NCI-H510A (cell line): ENCODE data around the gene TTC28.
"Not testable (repeated sequence)": the region's sequence is repeated elsewhere in the genome, so short reads cannot be mapped to it uniquely, and the experiment has no call there.

Experiments used
- DNase-seq: peaks from one replicate; lab custom pipeline; 2025; lab: John Stamatoyannopoulos, UW

The TTC28 gene

DNA sequence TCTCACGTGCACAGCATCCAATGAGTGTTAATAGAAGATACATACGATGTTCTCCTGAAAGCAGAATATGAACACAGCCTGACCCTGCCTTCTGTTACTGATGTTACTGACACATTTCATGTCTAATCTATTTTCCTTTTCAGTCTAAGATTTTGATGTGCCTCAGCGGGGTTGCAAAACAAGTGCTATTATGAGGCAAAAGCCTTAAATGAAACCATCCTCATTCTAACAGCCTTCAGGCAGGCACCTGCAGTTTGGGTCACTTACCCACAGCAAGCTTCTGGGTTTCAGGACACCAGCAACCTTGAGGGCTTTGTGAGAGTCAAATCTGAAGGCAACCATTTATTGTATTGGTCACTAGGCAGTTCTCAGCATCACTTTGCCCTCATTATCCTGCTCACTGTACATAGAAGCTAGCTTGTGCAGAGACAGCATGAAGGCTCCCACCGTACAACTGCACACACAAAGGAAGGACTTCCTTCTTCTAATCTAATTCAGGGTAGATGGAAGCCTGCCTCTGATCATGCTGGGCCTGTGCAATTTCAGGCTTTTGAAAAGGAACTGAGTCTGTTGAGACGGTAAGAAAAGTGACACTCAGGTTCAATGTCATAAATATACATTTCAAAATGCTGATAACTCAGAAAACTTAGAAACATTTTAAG, 577.4 kb downstream of the TTC28 start:
- DNase-seq, result no peak

DNA sequence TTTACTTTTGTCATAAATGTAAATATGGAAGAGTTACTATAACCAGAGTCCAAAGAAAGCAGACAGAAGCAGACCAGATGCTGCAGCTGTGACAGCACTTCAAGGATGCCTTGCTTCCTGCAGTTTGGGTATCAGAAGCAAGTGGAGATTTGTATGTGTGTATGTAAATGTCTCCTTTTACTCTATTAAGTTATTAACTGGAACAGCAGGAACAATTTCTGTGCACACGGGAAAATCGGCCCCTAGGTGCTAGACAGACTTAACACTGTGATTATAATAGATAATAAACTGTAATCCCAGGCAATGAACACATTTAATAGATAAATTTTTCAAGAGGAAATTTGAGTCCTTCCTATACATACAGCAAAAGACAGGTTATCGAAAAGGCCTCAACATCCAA, 582.0 kb downstream of the TTC28 start:
- no peak for DNase-seq

DNA sequence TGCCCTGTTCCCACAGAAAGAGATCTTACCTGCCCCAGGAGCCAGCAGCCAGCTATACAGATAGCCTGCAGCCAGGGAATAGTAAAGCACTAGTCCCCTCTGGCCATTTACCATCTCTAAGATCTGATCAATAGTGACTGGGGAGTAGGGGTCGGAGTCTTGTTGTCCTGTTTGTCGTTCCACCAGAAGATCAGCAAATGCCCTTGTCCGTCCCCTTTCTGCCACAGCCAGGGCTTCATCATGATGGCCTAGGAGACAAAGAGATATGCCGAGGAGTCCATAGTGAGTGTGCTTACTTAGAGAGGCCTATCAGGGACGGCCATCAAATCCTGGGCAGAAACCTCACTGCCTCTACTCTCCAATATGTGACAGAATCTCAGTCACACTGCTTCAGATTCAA, 583.5 kb downstream of the TTC28 start:
- no peak for DNase-seq

DNA sequence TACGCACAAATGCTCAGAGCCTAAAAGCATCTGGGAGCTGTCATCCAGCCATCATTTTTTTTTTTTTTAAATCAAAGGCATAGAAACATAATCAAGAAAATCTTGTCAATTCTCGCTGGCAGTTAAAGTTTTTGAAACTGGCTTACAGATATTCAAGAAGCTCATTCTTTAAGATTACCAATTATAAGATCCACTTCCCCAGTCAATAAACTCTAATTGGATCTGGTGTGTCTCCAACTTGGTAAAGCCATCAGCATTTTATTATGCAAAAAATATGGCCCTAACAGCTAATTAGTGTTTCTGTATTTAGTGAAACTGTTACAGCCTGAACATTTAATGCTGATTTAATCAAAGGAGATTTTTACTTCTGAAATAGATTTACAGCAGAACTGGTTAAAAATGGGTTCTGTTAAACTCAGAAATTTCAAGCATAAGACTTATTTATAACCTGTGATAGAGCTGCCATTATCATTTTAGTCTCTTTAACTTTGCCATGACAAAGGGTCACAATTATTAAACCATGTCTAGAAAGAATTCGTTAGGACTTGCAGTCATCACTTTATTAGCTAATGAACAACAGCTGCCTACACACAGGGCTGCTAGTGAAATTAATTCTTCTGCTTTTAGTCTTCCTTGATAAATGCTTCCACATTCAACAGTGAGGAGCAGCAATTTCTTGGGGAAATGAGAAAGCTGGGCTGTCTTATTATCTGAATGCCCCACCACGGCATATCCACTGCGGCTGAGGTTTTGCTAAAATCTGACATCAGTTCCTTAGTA, 584.1 kb downstream of the TTC28 start:
- DNase-seq, result no peak

DNA sequence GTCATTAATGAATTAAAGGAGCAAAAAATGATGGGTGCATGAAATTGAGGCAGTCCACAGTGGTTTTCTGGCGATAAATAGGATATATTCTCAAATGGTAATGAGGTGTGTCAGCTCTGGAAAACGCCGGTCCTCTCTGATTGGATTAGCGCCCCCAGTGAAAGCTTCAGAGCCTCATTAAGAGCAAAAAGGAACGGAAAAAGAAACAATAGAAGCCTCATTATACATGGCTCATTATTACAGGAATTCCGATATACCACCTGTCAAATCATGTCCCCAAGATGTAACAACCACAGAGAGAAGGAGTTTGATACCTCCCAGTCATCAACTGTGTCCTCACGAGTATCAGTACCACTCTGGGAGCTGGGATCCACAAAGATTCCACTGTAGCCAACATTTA, 584.9 kb downstream of the TTC28 start:
- no peak for DNase-seq

DNA sequence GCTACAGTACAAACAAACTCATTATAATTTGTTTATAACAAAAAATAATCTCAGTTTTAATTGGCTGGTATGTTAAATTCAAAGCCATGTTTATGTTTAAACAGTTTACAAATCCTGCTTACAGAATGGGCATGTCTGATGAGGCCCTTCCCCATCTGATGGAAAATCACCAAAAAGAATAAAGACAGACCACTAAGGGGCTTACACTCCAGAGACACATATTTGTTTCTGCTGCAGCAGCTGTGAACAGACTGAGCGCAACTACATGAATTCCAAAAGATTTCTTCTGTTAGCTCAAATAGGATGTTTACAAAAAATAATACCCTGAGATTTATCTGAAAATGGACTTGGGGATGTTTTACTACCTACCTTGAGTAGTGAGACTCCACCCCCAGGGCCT, 585.9 kb downstream of the TTC28 start:
- DNase-seq, result no peak

DNA sequence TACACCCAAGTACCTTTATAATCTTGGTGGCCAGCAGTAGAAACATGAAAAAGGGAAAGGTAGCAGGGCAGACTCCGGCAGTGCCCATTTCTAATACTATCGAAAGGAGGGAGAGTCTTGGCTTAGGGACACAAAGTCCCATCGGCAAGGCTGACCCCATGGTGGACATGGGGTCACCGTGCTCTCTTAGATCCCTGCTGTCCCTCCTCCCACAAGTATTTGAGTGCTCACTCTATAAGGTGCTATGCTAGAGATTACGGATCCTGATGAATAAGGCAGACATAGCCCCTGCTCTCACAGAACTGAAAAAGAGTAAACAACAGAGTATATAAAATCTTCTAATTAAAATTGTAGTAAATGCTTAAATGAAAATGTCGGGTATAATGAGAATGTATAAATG, 588.2 kb downstream of the TTC28 start:
- no peak for DNase-seq

DNA sequence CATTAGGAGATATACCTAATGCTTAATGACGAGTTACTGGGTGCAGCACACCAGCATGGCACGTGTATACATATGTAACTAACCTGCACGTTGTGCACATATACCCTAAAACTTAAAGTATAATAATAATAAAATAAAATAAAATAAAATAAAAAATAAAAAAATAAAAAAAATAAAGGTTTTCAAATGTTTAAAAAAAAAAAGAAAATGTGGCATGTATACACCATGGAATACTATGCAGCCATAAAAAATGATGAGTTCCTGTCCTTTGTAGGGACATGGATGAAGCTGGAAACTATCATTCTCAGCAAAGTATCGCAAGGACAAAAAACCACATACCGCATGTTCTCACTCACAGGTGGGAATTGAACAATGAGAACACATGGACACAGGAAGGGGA, 590.1 kb downstream of the TTC28 start:
- DNase-seq, result not testable (repeated sequence)

DNA sequence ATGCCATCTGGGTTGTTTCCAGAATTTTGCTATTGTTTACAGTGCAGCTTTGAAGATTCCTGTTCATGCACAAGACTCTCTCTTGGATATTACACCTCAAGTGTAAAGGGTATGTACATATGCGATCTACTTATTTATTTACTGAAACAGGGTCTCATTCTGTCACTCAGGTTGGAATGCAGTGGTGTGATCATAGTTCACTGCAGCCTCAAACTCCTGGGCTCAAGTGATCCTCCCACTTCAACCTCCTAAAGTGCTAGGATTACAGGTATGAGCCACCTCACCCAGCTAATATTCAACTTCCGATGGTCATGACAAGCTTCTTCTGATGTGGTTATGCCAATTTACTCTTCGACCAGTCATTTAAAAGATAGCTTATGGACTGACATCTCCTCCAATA, 602.5 kb downstream of the TTC28 start:
- DNase-seq, result no peak

DNA sequence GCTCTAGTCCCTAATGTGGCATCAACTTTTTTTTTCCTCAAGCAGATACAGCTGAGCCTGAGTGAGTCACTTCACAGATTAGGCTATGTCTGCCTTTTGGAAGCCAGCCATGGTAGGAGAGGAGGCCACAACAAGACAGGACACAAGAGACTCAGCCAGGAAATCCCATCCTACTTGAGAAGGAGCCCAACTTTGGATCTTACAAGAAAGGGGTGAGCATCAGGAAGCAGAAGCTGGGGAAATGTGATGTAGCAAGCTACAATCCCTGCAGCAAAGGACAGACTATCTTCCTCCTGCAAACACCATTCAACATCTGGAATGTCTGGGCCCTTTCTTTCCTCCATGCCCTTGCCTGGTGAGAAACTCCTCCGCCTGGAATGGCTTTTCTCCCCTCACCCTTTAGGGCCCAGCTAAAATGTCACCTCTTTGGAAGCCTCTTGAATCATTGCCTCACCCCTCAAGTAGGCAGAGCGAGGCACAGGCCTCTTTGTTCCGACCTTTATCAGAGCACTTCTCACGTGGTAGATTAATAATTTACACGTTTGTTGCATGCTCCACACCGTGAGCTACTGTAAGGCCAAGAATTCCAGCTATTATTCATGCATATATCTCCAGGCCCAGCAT, 604.2 kb downstream of the TTC28 start:
- no peak for DNase-seq

DNA sequence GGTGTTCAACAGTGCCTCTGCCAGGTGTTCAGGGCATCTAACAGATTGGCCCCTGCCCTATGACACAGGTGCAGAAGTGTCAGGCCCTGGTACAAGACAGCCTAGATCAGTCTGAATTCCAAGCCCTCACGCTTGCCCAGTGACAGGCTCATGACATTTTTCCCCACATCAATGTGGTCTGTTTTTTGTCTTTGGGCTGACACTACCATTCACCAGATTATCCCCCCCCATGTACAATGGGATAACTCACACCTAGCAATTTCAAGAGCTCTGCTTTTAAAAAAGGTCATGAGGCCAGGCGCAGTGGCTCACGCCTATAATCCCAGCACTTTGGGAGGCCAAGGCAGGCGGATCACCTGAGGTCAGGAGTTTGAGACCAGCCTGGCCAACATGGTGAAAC, 605.1 kb downstream of the TTC28 start:
- no peak for DNase-seq

DNA sequence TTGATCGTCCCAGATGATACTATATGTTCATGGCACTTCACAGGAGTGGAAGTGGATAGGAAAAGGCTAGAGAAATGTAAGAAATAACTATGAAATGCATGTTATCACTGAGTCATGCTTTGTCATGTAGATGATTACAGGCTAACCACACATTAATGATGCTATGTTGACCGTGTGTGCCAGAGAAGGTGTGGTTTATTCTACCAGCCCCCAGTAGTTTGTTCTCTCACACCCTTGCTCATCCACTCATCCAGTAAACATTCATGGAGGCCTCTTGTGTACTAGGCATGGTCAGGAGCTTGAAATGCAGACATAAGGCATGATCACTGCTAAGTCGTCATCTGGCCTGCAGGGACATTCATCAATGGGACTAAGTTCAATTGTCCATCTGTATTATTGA, 607.6 kb downstream of the TTC28 start:
- DNase-seq, result no peak

DNA sequence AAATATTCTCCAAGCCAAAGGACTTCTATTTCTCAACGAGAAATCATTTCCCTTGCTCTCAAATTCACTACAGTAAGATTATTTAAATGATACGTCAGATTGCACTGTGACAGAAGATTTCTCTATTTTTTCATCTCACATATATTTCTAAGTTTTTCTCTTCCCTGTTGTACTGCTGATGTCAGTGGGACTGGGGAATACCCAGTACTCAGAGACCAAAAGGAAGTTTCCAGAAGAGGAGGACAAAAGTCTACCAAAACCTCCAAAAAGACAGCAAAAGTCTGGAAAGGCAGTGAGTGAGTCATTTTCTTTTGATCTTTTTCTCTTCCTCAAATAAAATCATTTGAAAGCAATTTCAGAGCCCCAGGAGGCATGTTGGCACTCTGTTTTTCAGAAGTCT, 610.8 kb downstream of the TTC28 start:
- DNase-seq, result no peak

DNA sequence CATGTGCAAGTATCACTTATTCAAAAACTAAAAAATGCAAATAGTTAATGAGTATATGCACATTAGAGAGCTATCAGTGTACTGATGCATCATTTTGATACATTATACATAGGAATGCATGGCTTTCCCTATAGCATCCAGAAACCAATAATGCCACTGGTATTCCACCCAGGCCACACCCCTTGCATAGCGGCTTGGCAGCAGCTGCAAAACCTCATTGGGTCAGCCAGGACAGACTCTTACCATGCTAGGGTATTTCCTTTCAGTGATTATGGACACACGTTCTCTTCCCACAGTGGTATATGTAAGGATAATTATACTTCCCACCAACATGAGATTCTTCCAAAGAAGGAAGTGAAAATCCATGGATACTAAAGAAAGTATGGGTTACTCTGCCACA, 614.7 kb downstream of the TTC28 start:
- DNase-seq, result no peak

DNA sequence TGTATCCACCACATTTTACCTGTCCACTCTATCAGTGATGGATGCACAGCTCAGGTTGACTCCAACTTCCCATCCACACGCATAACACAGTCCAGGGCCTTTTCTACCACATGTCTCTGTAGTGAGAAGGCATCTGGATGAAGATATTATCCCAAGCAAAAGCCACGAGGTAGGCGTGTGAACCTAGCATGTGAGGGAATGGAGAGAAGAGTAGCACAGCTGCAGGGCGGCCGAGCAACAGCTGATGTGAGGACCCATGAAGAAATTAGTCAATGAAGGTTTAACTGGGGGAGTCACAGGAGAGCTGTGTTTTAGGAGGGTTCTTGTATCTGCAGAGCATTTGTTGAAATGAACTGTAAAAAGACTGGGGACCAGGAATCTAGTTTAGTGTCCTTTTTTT, 616.0 kb downstream of the TTC28 start:
- DNase-seq, result no peak

DNA sequence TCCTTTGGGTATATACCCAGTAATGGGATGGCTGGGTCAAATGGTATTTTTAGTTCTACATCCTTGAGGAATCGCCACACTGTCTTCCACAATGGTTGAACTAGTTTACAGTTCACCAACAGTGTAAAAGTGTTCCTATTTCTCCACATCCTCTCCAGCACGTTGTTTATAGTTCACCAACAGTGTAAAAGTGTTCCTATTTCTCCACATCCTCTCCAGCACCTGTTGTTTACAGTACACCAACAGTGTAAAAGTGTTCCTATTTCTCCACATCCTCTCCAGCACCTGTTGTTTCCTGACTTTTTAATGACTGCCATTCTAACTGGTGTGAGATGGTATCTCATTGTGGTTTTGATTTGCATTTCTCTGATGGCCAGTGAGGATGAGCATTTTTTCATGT, 619.0 kb downstream of the TTC28 start:
- DNase-seq, result not testable (repeated sequence)

DNA sequence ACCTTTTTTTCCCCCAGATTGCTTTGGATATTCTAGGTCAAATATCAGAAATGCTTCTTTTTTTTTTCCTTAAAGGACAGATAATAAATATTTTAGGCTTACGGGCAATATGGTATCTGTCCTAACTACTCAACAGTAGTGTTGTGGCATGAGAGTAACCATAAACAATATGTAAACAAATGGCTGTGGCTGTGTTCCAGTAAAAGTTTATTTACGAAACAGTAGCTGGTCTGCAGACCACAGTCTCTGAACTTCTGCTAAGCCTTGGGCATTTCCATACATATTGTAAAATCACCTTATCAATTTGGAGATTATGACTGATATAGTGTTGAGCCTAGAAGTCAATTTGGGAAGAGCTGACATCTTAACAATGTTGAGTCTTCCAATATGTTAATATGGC, 621.6 kb downstream of the TTC28 start:
- no peak for DNase-seq

DNA sequence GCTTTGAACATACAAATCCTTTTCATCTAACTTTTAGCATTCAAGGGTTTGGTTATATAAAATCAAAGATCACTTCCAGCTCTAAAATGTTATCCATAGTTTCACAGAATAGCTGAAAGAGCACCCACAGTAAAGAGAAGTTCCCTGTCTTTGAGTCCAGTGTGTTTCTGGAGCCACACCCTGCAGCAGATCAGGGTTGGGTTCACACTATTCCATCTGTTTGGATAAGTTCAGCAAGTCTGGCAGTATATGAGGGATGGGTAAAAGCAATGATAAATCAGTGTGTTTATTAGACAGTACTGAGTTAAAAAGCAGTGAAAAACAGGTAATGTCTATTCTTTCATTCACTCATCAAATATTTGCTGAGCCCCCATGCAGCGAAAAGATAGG, 624.8 kb downstream of the TTC28 start:
- DNase-seq, result no peak

DNA sequence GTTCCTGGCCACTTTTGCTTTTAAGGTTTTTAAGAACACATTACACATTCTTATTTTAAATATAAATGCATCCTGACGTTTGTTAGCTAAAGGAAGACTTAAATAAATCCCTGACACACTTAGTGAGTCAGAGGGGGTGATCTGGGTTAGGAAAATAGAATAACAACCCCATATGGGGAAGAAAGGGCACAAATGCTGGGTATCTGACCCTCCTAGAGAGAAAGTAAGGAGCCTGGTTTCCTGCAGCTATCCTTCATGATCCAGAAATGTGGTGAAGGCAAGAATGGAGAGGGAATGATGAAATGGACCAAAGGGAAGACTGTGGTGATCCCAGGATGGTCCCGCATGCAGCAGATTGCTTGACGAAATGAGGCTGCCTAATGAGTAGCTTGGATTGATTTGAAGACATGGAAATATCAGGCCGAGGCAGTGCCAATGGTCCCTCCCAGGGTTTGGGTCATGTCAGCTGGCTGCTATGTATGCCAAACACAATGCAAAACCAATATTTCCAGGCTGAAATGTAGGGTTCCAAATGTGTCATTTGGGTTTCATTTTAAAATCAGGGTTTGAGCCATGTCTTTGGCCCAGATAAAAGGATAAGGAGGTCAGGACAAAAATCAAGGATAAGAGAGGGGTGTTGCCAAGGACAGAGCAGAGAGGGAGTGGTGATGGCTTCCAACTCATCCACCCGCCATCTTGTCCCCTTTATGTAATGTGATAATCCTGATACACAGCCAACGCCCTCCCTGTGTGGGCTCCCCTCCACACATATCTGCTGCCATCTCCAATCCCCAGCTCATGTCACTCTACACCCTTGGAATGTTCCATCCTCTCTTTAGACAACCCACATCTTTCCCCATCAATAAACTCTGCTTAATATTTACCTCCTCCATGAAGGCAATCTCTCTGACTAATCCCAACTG, 625.5 kb downstream of the TTC28 start:
- DNase-seq, result no peak

DNA sequence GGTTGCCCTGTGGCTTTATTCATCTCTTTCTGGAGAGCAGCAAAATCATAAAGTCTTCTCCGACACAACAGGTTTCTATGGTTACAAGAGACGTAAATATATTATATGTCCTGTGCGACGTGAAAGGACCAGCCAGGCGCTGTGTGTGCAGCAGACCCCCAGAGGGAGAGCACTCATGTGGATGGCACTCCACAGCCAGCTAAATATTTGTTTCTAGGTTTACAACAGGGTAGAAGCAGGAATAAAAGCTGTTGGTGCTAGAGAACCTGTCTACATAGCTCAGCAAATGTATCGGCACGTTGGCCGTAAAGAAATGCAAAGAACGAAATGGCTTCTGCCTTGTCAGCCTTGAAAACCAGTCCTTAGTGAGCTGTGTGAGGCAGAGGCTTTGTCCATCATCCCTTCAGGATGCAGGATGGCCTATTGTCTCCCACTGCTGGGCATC, 626.8 kb downstream of the TTC28 start:
- no peak for DNase-seq

DNA sequence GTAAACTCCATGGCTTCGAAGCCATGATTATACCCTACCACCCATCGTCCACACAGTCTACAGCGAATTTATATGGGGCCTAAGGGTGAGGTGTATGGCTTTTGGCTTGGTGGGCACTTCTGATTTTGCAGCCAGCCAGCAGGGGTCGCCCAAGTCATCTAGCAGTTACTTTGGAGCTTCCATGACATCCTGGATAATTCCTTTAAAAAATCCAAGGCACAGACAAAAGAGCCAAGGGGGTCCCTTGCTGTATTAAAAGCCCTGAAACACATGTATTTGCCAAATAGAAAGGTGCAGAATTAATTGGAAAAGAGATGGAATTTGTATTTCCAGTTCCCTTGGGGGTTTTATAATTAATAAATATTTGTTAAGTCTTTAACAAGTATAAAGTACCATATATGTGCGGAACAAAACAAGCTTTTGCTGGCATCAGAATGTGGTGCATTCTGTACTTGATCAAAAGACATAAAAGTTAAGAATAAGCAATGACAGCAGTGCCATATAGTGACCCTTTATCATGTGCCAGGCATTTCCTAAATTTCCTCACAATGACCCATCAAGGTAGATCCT, 627.8 kb downstream of the TTC28 start:
- no peak for DNase-seq
